SK-N-MC (cell line): ENCODE measurements around the gene ECHS1.
A peak's percentile ranks its signal among the peaks of the same experiment; 100 is the strongest.

Experiments used
- DNase-seq: peaks from one replicate; pipeline ENCODE4 v3.0.0-alpha.2; 2011; ENCODE audit warnings: low read depth, low spot score
- H3K27ac ChIP-seq: fragments of 200-600 bp; sonication (generic); 2 replicates; pipeline ENCODE4 v1.5.1; 2016; ENCODE audit warnings: mixed run types
- H3K36me3 ChIP-seq: fragments of 200-600 bp; sonication (generic); 2 replicates; pipeline ENCODE4 v1.6.1; 2017; ENCODE audit warnings: antibody characterized with exemption, low read length, mixed read lengths; ENCODE audit not compliant: insufficient read depth
- H3K4me3 ChIP-seq: fragments of 200-600 bp; sonication (generic); 2 replicates; pipeline ENCODE4 v1.5.1; 2016
- H3K9ac ChIP-seq: fragments of 200-600 bp; sonication (generic); 2 replicates; pipeline ENCODE4 v1.8.0; 2017; ENCODE audit warnings: mixed run types, mixed read lengths; ENCODE audit not compliant: insufficient read length
- H3K9me3 ChIP-seq: fragments of 200-600 bp; sonication (generic); 2 replicates; pipeline ENCODE4 v1.6.1; 2017; ENCODE audit warnings: low read depth, mild to moderate bottlenecking, antibody characterized with exemption, low read length, moderate library complexity, mixed read lengths
- EZH2 ChIP-seq: fragments of 200-600 bp; sonication (generic); IDR thresholded peaks from one replicate; pipeline ENCODE4 v1.6.1; 2017; ENCODE audit warnings: antibody characterized with exemption
- FOXP2 ChIP-seq: optimal IDR thresholded peaks from 2 replicates; pipeline ENCODE3; 2011; ENCODE audit warnings: mild to moderate bottlenecking, moderate library complexity; ENCODE audit not compliant: insufficient read depth; ENCODE audit errors: extremely low read length, control extremely low read depth
- POLR2AphosphoS5 ChIP-seq: IDR thresholded peaks from 2 replicates; pipeline ENCODE4 v1.6.1; 2012; ENCODE audit warnings: mild to moderate bottlenecking, low read depth, low read length, borderline replicate concordance

ECHS1 gene

DNA sequence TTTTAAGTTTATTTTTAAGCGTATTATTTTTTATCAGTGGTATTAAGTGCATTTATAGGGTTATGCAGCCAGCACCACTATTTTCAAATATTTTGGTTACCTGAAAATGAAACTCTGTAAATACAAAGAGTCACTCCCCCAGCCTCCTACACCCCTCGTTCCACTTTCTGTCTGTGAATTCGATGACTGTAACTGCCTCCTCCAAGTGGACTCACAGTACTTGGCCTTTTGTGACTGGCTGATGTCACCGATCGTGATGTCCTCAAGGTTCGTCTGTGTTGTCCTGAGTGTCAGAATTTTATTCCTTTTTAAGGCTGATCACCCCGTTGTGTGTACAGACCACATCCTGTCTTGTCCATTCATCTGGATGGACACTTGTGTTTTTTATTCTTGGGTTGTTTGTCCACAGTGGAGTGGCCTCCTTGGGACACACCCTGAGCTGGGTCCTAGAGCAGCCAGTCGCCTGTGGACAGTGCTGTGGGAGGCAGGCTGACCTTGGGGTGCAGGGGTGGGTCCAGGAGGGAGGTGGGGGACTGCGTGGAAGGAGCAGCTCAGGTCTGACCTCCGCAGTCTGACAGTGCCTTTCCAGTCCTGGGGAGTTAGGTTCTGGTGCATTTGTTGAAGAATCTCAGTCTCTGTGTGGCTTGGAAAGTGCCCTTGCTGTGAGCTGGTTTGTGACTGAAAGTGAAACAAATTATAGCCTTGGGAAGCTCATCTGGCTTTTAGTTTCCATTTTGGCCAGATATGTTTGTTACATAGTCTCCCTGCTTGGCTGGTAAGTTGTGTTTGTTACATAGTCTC lies 27.7 kb upstream of the ECHS1 start:
- peaks cover 21% of the 10 kb centered on the region; the same call in 1 of the 2 replicates for H3K36me3 ChIP-seq
- no peak for DNase-seq
- H3K9me3 ChIP-seq, result no peaks in the 10 kb centered on the region
- H3K27ac ChIP-seq, result no peak overlapping the region
- TF ChIP-seq EZH2 (no peak), FOXP2 (no peak), POLR2AphosphoS5 (no peak)
- H3K9ac ChIP-seq, result no peak overlapping the region
- no peak overlapping the region for H3K4me3 ChIP-seq

GRCh38 chr10:133399123-133399601 lies 26.0 kb upstream of the ECHS1 start:
- no peak for DNase-seq
- Histone ChIP-seq H3K27ac (no peak overlapping the region), H3K36me3 (peaks cover 12% of the 10 kb centered on the region; the same call in 1 of the 2 replicates), H3K9me3 (no peaks in the 10 kb centered on the region), H3K4me3 (no peak overlapping the region), H3K9ac (no peak overlapping the region)
- TF ChIP-seq FOXP2 (no peak), EZH2 (no peak), POLR2AphosphoS5 (no peak)

DNA sequence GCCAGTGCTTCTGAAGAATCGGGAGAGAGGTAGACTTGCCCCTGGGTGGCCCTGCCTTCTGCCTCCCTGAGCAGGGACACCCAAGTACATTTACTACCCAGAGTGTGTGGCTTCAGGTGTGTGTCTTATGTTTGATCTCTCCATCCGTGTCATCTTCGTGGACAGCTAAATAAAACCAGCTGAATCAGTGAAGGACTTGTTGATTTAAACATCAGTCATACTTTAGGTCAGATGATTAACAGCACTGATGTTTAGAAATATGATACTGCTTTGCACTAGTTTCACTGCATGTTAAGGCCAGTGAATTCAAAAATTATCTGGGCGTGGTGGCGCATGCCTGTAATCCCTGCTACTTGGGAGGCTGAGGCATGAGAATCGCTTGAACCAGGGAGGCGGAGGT lies 24.8 kb upstream of the ECHS1 start:
- H3K27ac ChIP-seq, result no peak overlapping the region
- no peak overlapping the region for H3K9ac ChIP-seq
- no peak overlapping the region for H3K4me3 ChIP-seq
- H3K9me3 ChIP-seq, result no peaks in the 10 kb centered on the region
- H3K36me3 ChIP-seq, result peaks cover 10% of the 10 kb centered on the region; the same call in 1 of the 2 replicates
- TF ChIP-seq EZH2 (no peak), POLR2AphosphoS5 (no peak), FOXP2 (no peak)
- DNase-seq, result no peak

DNA sequence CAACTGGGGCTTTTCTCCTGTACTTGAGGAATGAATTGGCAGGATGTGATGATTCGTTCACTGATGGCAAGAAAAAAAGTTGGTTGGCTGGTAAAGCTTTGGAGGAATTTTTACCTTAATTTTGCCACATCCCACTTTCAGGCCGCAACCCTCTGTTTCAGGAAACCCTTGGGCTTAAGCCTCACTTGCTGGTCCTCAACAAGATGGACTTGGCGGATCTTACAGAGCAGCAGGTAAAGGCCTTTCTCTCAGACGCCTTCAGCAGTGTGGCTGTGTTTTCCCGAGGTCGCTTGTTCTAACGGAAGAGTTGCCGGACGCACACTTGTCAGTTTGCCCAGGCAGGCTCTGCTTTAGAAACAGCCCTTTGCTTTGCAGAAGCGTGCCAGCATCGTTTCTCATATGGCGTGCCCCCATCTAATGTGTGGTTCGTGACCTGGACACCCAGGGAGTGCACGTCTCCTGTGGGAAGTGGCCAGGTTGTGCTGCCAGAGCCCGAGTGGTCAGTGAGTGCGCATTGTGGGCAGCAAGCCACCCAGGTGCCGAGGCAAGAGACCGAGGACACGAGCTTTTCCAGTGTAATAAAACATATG lies 23.0 kb upstream of the ECHS1 start:
- Histone ChIP-seq H3K36me3 (peaks cover 7% of the 10 kb centered on the region; the same call in 1 of the 2 replicates), H3K27ac (no peak overlapping the region), H3K9ac (no peak overlapping the region), H3K9me3 (no peaks in the 10 kb centered on the region), H3K4me3 (no peak overlapping the region)
- no peak for TF ChIP-seq EZH2
- no peak for TF ChIP-seq POLR2AphosphoS5
- TF ChIP-seq FOXP2, result no peak
- DNase-seq, result no peak

- Histone ChIP-seq H3K4me3 (peak overlapping the region; percentile 84), H3K9me3 (no peaks in the 10 kb centered on the region), H3K9ac (peak overlapping the region; percentile 90), H3K36me3 (peaks cover 7% of the 10 kb centered on the region; the same call in 1 of the 2 replicates), H3K27ac (no peak overlapping the region)
- no peak for DNase-seq
- TF ChIP-seq EZH2, result no peak
- no peak for TF ChIP-seq FOXP2
- no peak for TF ChIP-seq POLR2AphosphoS5
Observed at GRCh38 chr10:133394801-133395221, 21.7 kb upstream of the ECHS1 start.

DNA sequence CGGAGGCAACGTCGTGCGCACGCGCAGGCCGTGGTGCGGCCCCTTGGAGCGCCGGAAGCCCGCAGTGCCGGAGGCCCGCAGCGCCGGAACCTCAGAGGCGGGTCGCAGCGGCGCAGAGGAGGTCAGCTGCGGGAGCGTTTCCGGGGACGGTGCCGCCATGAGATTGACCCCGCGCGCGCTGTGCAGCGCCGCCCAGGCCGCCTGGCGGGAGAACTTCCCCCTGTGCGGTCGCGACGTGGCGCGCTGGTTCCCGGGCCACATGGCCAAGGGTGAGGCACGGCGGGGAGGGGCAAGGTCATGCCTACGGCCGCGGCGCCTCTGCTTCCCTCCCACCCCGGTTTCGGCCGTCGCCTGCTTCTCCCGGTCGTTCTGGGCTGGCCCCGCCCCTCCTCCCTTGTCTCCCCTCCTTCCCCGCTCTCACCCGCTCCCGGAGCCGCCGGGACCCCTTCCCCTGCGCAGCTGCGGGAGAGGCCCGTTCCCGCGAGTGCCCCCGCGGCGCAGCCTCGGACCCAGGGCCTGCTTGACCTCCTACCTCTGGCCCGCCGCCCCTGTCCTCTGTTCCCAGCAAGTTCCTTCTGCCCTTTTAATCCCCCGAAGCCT lies 21.0 kb upstream of the ECHS1 start, which contains the start of gene MTG1:
Gene MTG1 (plus strand): TSS at position 94 of the 600 bp plus-strand sequence. CDS start 64 bp downstream, at position 158.
- Histone ChIP-seq H3K36me3 (peaks cover 7% of the 10 kb centered on the region; the same call in 1 of the 2 replicates), H3K9me3 (no peaks in the 10 kb centered on the region), H3K9ac (peak within 1 kb of the TSS; percentile 90), H3K4me3 (peak within 1 kb of the TSS; percentile 84), H3K27ac (peak within 1 kb of the TSS; percentile 68)
- TF ChIP-seq POLR2AphosphoS5, result peak; percentile 79; the same call in 1 of the 2 replicates
- no peak for TF ChIP-seq FOXP2
- DNase-seq, result no peak

GRCh38 chr10:133393401-133394063 lies 20.4 kb upstream of the ECHS1 start:
- Histone ChIP-seq H3K4me3 (peak overlapping the region; percentile 84), H3K36me3 (peaks cover 5% of the 10 kb centered on the region; the same call in 1 of the 2 replicates), H3K27ac (peak overlapping the region; percentile 68; the same call in 1 of the 2 replicates), H3K9me3 (no peaks in the 10 kb centered on the region), H3K9ac (peak overlapping the region; percentile 66)
- DNase-seq, result no peak
- no peak for TF ChIP-seq FOXP2
- no peak for TF ChIP-seq EZH2
